T-cell (primary cell): Measurements from ENCODE around the gene ACCS. TPM values are rescaled to one million over a fixed set of nuclear protein-coding genes. Genes with fewer than 3 reads are reported as not detected.
A peak's percentile ranks its signal among the peaks of the same experiment; 100 is the strongest.

ENCODE experiments used
- ATAC-seq, 4 experiments: fragments of 200-7000 bp in 3 of 4; fragments of 150-1000 bp in 1 of 4; cut with Tn5 transposase; replicated peaks in 1 of 4; 1 replicate in 3 of 4; 2 replicates in 1 of 4; pipeline ENCODE4 v1.10.0; 2021; ENCODE audit warnings: moderate library complexity in 3 of 4, mild to moderate bottlenecking in 2 of 4, moderate number of reproducible peaks in 1 of 4
- CTCF ChIA-PET, 2 donors: fragments of 300-600 bp; sonication (Branson Sonifier 250); formaldehyde crosslinking; loops; one replicate each; lab custom pipeline; 2022; ENCODE audit warnings: antibody characterized with exemption in 2 of 2; lab: Charles Lee
- POLR2A ChIA-PET, 2 donors: fragments of 300-600 bp; sonication (Branson Sonifier 250); formaldehyde crosslinking; loops; one replicate each; lab custom pipeline; 2022; ENCODE audit warnings: antibody characterized with exemption in 2 of 2; lab: Charles Lee
- DNase-seq, 35 experiments: peaks; one replicate each; pipeline versions ENCODE4 v3.0.0 to v3.0.0-alpha.2; 2013 to 2023
- H3K27ac ChIP-seq: one replicate; pipeline ENCODE4 v1.5.1; 2013; ENCODE audit warnings: low read length
- H3K27me3 ChIP-seq, 2 experiments: replicated peaks in 1 of 2; 1 replicate in 1 of 2; 2 replicates in 1 of 2; pipeline versions ENCODE4 v1.6.1 to v1.7.0; 2013; ENCODE audit warnings: low read length in 1 of 2, mixed read lengths in 1 of 2; ENCODE audit not compliant: control insufficient read depth in 2 of 2, insufficient read depth in 2 of 2; ENCODE audit errors: extremely low read depth in 1 of 2
- H3K36me3 ChIP-seq, 2 donors: 1 replicate in 1 of 2; 2 replicates in 1 of 2; pipeline versions ENCODE4 v1.6.1 to v1.7.0; 2013; ENCODE audit warnings: low read length in 1 of 2; ENCODE audit not compliant: control insufficient read depth in 2 of 2, insufficient read depth in 1 of 2; ENCODE audit errors: extremely low read depth in 1 of 2
- H3K4me1 ChIP-seq, 2 experiments: 1 replicate in 1 of 2; 2 replicates in 1 of 2; pipeline versions ENCODE4 v1.6.1 to v1.7.0; 2013; ENCODE audit warnings: low read length in 2 of 2, mixed read lengths in 1 of 2; ENCODE audit not compliant: insufficient read depth in 2 of 2, control insufficient read depth in 1 of 2; ENCODE audit errors: extremely low read depth in 1 of 2
- H3K4me3 ChIP-seq, 2 donors: 1 replicate in 1 of 2; 2 replicates in 1 of 2; pipeline versions ENCODE4 v1.5.1 to v1.7.0; 2013; ENCODE audit warnings: mild to moderate bottlenecking in 2 of 2, low read length in 1 of 2, moderate library complexity in 1 of 2; ENCODE audit not compliant: control insufficient read depth in 1 of 2; ENCODE audit errors: extremely low read depth in 1 of 2
- H3K9me3 ChIP-seq: 2 replicates; pipeline ENCODE4 v1.7.0; 2013
- H3K27ac Mint-ChIP-seq, 2 donors: one replicate each; pipeline ENCODE4 v1.8.0; 2020 to 2021; ENCODE audit warnings: mild to moderate bottlenecking in 2 of 2, mixed read lengths in 2 of 2
- H3K27me3 Mint-ChIP-seq, 2 donors: one replicate each; pipeline ENCODE4 v1.8.0; 2021 to 2022; ENCODE audit warnings: mixed read lengths in 2 of 2
- H3K36me3 Mint-ChIP-seq: one replicate; pipeline ENCODE4 v1.8.0; 2021; ENCODE audit warnings: mixed read lengths
- H3K4me1 Mint-ChIP-seq, 3 donors: one replicate each; pipeline ENCODE4 v1.8.0; 2020 to 2022; ENCODE audit warnings: mixed read lengths in 3 of 3, mild to moderate bottlenecking in 1 of 3
- H3K4me3 Mint-ChIP-seq, 3 donors: one replicate each; pipeline ENCODE4 v1.8.0; 2020 to 2022; ENCODE audit warnings: mild to moderate bottlenecking in 3 of 3, mixed read lengths in 3 of 3, moderate library complexity in 3 of 3
- H3K9me3 Mint-ChIP-seq, 3 donors: one replicate each; pipeline ENCODE4 v1.8.0; 2020 to 2022; ENCODE audit warnings: mixed read lengths in 3 of 3
- WGBS: methylation state at CpG from one replicate; pipeline ENCODE4 v1.1.5; 2013; ENCODE audit warnings: missing lambda C conversion rate; ENCODE audit not compliant: insufficient coverage; 5-methylcytosine and 5-hydroxymethylcytosine counted together
- total RNA-seq, 35 experiments: library from RNA in 6 of 35; stranded (reverse) in 6 of 35; fragments of 120-200 nt in 1 of 35; gene quantifications; one replicate each; pipeline versions ENCODE4 v1.2.1 to v1.2.4 and lab custom pipeline; 2013 to 2026

Gene ACCS
- total RNA-seq, 5 donors from 2014 or later (not counting 1 experiment from before 2014, with no cell fraction given) = 18.9 to 66.4 (median 27.5) TPM

DNA sequence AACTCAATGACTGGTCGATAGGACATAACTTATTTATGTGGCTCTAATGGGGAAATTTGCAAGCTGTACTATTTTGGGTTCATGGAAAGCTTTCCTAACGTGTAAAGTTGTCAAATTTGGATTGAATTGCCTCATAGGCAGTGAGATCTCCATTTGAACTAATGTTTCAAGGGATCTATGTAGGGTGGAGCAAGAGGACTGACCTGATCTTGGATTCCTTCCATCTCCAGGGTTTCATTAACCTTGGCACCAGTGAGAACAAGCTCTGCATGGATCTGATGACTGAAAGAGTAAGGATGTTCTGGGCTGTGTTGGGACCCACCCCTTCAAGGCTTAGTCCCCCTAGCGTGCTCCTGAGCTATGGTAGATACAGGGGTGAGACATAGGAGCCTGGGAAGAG lies 16.2 kb upstream of the ACCS start:
- H3K27me3 ChIP-seq = peaks cover 0 to 4% of the 10 kb centered on the region in 2 experiments
- Mint-ChIP-seq H3K27me3 (peaks cover 7 to 11% of the 10 kb centered on the region in 2 donors), H3K27ac (no peak overlapping the region), H3K9me3 (no peaks in the 10 kb centered on the region), H3K36me3 (no peaks in the 10 kb centered on the region), H3K4me3 (no peak overlapping the region), H3K4me1 (no peaks in the 10 kb centered on the region)
- ChIA-PET CTCF (interaction anchor here in 1 of 2 donors (0.7 kb wide), 1 partner anchor 183 kb away, joined by 8 read pairs; no protein-coding TSS in a partner anchor), POLR2A (no interaction called here)
- WGBS = no CpG with 5 or more reads among the region's 3 CpGs
- DNase-seq (no peak), ATAC-seq (no peak)
- H3K4me3 ChIP-seq = no peak overlapping the region
- H3K4me1 ChIP-seq = no peaks in the 10 kb centered on the region
- H3K36me3 ChIP-seq = no peaks in the 10 kb centered on the region
- H3K9me3 ChIP-seq = no peaks in the 10 kb centered on the region
- H3K27ac ChIP-seq = no peak overlapping the region

DNA sequence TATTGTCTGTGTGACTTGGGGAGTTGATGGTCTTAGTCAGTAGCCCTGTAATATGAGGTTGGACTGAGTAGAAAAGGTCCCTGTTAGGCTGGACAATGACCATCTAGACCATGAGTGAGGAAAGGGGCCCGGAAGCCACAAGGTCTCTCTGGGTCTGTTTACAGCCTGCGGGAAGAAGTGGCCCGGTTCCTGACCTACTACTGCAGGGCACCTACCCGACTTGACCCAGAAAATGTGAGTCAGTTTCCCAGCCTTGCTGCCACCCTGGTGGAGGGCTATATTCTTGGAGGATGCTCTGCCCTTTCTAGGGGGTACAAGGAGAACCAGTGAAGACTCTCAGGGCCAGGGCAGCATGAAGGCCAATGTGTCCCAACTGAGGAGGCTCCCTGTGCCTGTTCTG lies 14.9 kb upstream of the ACCS start:
- Mint-ChIP-seq H3K4me3 (no peak overlapping the region), H3K36me3 (no peaks in the 10 kb centered on the region), H3K9me3 (no peaks in the 10 kb centered on the region), H3K27ac (no peak overlapping the region), H3K4me1 (no peaks in the 10 kb centered on the region), H3K27me3 (peaks cover 7 to 11% of the 10 kb centered on the region in 2 donors)
- 100% methylated on average over 1 of the region's 4 CpGs for WGBS
- Histone ChIP-seq H3K4me1 (no peaks in the 10 kb centered on the region), H3K9me3 (no peaks in the 10 kb centered on the region), H3K36me3 (no peaks in the 10 kb centered on the region), H3K27me3 (peaks cover 0 to 4% of the 10 kb centered on the region in 2 experiments), H3K4me3 (no peak overlapping the region), H3K27ac (no peak overlapping the region)
- ATAC-seq = no peak
- DNase-seq = no peak
- CTCF ChIA-PET = no interaction called here
- POLR2A ChIA-PET = no interaction called here

DNA sequence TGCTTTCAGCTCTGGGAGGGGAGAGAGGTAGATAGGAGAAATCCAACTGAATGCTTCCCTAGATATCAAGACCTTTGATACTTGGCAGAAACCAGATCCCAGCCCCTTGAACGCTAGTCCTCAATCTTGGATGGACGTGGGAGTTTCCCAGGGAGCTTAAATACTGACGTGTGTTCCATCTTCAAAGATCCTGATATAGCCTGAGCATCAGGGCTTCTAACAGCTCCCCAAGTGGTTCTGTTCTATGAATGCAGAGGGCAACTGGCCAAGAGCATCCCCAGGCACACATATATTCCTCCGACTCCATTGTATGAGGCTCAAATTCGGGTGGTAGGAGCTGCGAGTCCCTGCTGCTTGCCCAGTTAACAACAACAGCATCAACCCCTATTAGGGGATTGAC lies 8.7 kb upstream of the ACCS start:
- no peaks in the 10 kb centered on the region for H3K36me3 Mint-ChIP-seq
- H3K27me3 ChIP-seq = no peaks in the 10 kb centered on the region
- no peak overlapping the region for H3K4me3 ChIP-seq
- H3K36me3 ChIP-seq = no peaks in the 10 kb centered on the region
- no peak overlapping the region for H3K27ac Mint-ChIP-seq
- no peaks in the 10 kb centered on the region for H3K4me1 Mint-ChIP-seq
- 85% methylated on average over 3 of the region's 6 CpGs for WGBS
- DNase-seq (no peak), ATAC-seq (no peak)
- no peaks in the 10 kb centered on the region for H3K9me3 Mint-ChIP-seq
- H3K27ac ChIP-seq = no peak overlapping the region
- H3K4me3 Mint-ChIP-seq = no peak overlapping the region
- peaks cover 0 to 3% of the 10 kb centered on the region in 2 donors for H3K27me3 Mint-ChIP-seq
- H3K4me1 ChIP-seq = no peaks in the 10 kb centered on the region
- CTCF ChIA-PET = no interaction called here
- no peaks in the 10 kb centered on the region for H3K9me3 ChIP-seq
- POLR2A ChIA-PET = no interaction called here

DNA sequence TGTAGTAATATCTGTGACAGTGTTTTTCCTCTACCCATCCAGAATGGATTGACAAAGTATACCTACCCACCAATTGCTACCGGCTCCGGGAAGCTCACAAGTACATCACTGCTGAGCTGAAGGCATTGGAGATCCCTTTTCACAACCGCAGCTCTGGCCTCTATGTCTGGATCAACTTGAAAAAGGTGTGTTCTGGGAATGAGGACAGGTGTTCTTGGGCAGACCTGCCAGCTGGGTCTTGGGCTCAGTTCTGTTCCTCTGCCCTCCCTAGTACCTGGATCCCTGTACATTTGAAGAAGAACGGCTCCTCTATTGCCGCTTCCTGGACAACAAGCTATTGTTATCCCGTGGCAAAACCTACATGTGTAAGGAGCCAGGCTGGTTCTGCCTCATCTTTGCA lies 7.8 kb upstream of the ACCS start:
- Histone ChIP-seq H3K27ac (no peak overlapping the region), H3K27me3 (no peaks in the 10 kb centered on the region), H3K36me3 (no peaks in the 10 kb centered on the region), H3K9me3 (no peaks in the 10 kb centered on the region), H3K4me3 (no peak overlapping the region), H3K4me1 (no peaks in the 10 kb centered on the region)
- Mint-ChIP-seq H3K36me3 (no peaks in the 10 kb centered on the region), H3K4me1 (no peaks in the 10 kb centered on the region), H3K4me3 (no peak overlapping the region), H3K27ac (no peak overlapping the region), H3K9me3 (no peaks in the 10 kb centered on the region), H3K27me3 (peaks cover 0 to 3% of the 10 kb centered on the region in 2 donors)
- ATAC-seq = no peak
- DNase-seq = no peak
- 86% methylated on average over 3 of the region's 6 CpGs for WGBS
- POLR2A ChIA-PET = no interaction called here
- CTCF ChIA-PET = no interaction called here

DNA sequence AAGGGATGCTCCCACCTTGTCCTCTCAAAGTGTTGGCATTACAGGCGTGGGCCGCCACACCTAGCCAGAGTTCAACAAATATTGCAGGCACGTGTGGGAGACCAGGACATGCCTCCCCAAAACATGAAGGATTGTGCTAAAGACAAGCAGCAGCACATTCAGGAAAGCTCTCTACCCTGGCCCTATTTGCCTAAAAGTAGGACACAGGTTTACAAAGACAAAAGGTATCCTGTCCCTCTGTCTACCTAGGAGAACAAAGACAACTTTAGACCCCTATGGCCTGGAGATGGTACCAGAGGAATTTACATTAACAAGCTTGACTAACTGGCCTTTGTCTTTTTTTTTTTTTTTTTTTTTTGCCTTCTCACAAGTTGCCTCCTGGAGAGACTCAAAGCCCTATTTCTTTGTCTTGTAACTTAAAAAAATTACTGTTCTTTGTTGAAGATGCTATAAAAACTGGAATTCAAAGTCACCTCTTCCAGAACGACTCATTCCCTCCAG lies 859 bp upstream of the ACCS start:
- peak overlapping the region; percentile 86 for H3K27ac ChIP-seq
- 86% methylated on average over 3 of the region's 4 CpGs for WGBS
- CTCF ChIA-PET = interaction anchor here in 1 of 2 donors (5.4 kb wide), 1 partner anchor 29 kb away, joined by 30 read pairs; the partner anchor contains the start of gene EXT2
- H3K9me3 Mint-ChIP-seq = no peaks in the 10 kb centered on the region
- peaks cover 4 to 22% of the 10 kb centered on the region in 2 experiments for H3K4me1 ChIP-seq
- H3K27me3 Mint-ChIP-seq = no peaks in the 10 kb centered on the region
- peak in 1 of 35 experiments; percentile 7 for DNase-seq
- POLR2A ChIA-PET = no interaction called here
- H3K27ac Mint-ChIP-seq = peak overlapping the region; percentile 85 to 89
- H3K4me1 Mint-ChIP-seq = peaks cover 23 to 41% (median 30%) of the 10 kb centered on the region in 3 donors
- no peaks in the 10 kb centered on the region for H3K9me3 ChIP-seq
- no peaks in the 10 kb centered on the region for H3K27me3 ChIP-seq
- peaks cover 4% of the 10 kb centered on the region for H3K36me3 Mint-ChIP-seq
- ATAC-seq = no peak
- peak overlapping the region in 1 of 2 donors; percentile 88 for H3K4me3 ChIP-seq
- peak overlapping the region; percentile 79 to 96 (median 91) for H3K4me3 Mint-ChIP-seq
- peaks cover 0 to 2% of the 10 kb centered on the region in 2 donors for H3K36me3 ChIP-seq

DNA sequence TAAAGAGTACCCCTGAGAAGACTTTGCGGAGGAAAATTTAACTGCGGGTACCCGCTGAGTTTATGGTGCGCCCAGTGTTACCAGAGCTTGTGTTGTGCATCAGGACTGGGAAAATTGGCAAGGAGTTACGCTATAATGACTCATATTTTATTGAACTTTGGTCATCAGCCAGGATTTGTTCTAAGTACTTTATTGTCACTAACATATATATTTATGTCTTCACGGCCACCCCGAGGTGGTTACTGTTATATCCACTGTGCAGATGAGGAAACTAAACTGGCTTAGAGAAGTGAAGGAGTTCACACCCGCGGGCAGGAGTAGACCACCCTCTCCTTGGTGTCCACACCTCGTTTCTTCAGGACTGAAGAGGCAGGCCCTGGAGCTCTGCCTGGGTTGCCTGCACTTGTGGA lies 667 bp downstream of the ACCS start:
- no peaks in the 10 kb centered on the region for H3K9me3 Mint-ChIP-seq
- ATAC-seq (no peak), DNase-seq (peak in 3 of 35 experiments; percentile 3 to 5 (median 4))
- Histone ChIP-seq H3K36me3 (peaks cover 0 to 5% of the 10 kb centered on the region in 2 donors), H3K4me1 (peaks cover 4 to 22% of the 10 kb centered on the region in 2 experiments), H3K4me3 (peak overlapping the region; percentile 83 to 88), H3K9me3 (no peaks in the 10 kb centered on the region), H3K27ac (peak overlapping the region; percentile 86), H3K27me3 (no peaks in the 10 kb centered on the region)
- H3K36me3 Mint-ChIP-seq = peaks cover 4% of the 10 kb centered on the region
- peaks cover 23 to 42% (median 30%) of the 10 kb centered on the region in 3 donors for H3K4me1 Mint-ChIP-seq
- ChIA-PET CTCF (interaction anchor here in 1 of 2 donors (5.4 kb wide), 1 partner anchor 27 kb away, joined by 30 read pairs; the partner anchor contains the start of gene EXT2), POLR2A (interaction anchor here in 1 of 2 donors (0.6 kb wide), 1 partner anchor 705 kb away, joined by 3 read pairs; no protein-coding TSS in a partner anchor)
- 68% methylated on average over 4 of the region's 10 CpGs for WGBS
- peak overlapping the region; percentile 85 to 89 for H3K27ac Mint-ChIP-seq
- no peaks in the 10 kb centered on the region for H3K27me3 Mint-ChIP-seq
- H3K4me3 Mint-ChIP-seq = peak overlapping the region; percentile 79 to 96 (median 91)
